SU-DHL-6 (cell line): ENCODE measurements around the gene TTYH3.

Source experiments
- CTCF ChIP-seq: fragments of 200-600 bp; sonication (generic); IDR thresholded peaks from one replicate; pipeline ENCODE4 v1.5.1; 2017; ENCODE audit warnings: antibody characterized with exemption, mild to moderate bottlenecking, low read length, moderate library complexity; ENCODE audit not compliant: insufficient read depth, poor library complexity, severe bottlenecking
- EZH2phosphoT487 ChIP-seq: fragments of 200-600 bp; sonication (generic), shearing (Covaris generic); conservative IDR thresholded peaks from 2 replicates; pipeline ENCODE4 v1.6.1; 2018; ENCODE audit warnings: mild to moderate bottlenecking, antibody characterized with exemption, low read length, moderate library complexity, mixed read lengths

- TF ChIP-seq CTCF (no peak), EZH2phosphoT487 (no peak)
Measured at GRCh38 chr7:2595258-2595860, 36.4 kb upstream of the TTYH3 start.
